Activated CD4-positive, alpha-beta T cell treated with anti-CD3 and anti-CD28 coated beads, Interleukin-2, Interleukin-4, amounts not matched to agents 100 ng/mL and 50 ng/mL, durations not matched to agents 16 hours and 8 hours (primary cell): ENCODE results near the gene QPCT.
"Not testable (repeated sequence)": the region's sequence is repeated elsewhere in the genome, so short reads cannot be mapped to it uniquely, and the experiment has no call there.

Experiments used
- DNase-seq: peaks from one replicate; pipeline ENCODE4 v3.0.0-alpha.2; 2020; ENCODE audit warnings: low spot score

The QPCT gene

DNA sequence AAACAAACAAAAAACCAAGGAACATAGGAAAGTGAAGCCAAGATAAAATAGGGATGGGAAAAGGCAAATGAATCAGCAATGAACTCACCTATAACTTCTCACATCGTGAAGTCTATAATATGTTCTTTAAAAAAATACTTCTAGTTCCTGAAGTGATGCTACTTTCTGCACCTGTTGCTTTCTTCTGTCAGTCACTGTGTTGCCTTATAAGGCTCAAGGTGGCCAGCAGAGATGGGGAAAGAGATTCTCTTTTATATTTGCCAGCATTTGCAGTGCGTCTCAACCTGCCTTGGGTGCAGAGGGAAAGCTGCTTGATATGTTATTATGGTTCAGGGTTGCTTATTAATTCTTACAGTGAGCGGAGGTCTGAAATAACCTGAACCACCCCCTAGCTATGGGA is 14.0 kb downstream of the QPCT start:
- DNase-seq = no peak

DNA sequence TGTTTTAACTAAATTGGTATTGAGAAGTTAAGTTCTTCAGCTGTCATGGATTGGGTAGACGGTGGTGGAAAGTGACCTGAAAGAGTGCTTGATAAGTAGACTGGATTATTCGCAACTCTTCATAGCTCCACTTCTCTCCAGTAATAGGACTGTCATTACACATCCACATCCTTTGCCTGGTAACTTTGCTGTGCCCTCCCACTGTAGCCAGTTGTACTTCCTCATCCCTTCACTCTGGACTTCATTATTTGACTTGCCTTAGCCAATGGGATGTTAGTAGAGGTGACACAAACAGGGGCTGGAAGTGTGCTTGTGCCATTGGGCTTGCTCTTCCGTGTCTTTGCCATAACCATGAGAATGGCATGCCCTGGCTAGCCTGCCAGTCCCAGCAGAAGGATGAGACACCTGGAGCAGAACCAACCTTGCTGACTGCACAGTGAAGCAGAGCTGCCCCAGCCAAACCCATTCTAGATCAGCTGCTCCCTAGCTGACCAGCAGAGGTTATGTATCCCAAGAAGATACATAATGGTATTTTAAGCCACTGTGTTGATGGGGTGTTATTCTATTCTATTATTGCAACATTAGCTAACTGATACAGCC is 16.9 kb downstream of the QPCT start:
- DNase-seq = no peak

GRCh38 chr2:37361994-37362698 is 17.7 kb downstream of the QPCT start:
- DNase-seq = no peak

- no peak for DNase-seq
These were observed 19.9 kb downstream of the QPCT start for GRCh38 chr2:37364351-37364750.

- peak; percentile 45 for DNase-seq
These were observed 21.2 kb downstream of the QPCT start for GRCh38 chr2:37365669-37366068.

DNA sequence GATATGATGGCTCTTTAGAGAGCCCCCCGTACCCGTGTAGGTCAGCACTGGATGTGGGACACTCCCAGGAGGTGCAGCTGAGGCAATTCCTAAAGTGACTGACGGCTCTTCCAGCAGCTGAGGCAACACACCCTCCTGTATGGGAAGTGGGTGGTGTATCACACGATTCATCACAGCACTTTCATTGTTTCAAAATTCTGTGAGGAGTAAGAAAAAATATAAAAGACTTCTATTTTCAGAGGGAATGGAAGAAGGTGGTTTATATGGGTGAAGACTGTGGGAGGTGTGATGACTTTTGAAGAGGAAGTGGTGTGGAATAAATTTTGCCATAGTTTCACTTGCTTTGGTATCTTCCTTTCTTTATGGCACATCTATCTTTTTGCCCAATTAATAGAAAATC is 22.3 kb downstream of the QPCT start:
- no peak for DNase-seq

DNA sequence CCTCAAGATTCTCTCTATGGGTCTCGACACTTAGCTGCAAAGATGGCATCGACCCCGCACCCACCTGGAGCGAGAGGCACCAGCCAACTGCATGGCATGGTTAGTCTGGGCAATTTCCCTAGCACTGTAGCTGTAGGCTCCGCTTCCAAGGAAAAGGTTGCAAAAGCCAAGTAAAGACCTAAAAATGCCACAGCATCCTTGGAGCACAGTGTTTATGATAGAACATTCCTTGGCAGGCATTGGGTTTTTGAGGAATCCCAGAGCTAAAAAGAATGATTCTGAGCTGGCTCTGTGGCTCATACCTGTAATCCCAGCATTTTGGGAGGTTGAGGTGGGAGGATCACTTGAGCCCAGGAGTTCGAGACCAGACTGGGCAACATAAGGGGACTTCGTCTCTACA is 22.9 kb downstream of the QPCT start:
- DNase-seq = no peak

DNA sequence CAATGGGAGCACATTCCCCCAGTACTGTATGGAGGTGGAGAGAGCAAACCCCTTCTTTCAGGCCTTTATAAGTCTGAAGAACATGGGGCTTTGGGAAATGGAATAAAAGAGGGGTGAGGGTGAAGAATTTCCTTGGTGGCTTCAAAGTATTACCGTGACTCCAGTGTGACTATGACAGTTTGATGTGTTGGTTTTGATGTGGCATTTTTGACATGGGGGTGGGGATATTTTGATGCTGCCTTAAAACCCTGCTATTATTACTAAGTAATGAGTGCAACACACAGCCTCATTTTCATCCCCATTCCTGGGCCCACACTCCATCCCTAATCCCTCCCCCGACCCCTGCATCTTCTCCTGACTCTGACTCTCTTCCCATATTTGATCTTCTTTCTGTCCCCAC is 23.6 kb downstream of the QPCT start:
- no peak for DNase-seq

DNA sequence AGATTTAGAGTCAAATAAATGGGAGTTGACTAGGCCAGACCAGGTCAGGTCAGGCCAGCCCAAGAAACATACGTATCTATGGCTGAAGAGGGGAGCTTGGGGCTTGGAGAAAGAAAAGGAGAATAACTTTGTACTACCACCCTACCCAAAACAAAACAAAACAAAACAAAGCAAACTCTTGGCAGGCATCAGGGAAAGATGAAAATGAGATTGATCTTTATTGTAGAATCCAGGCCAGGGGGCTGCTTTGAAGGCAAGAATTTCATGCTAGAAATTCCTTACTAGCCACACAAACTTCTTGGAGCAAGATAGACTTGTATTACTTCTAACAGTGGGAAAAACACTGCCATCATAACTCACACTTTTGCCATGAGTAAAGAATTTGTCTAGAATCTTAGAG is 26.2 kb downstream of the QPCT start:
- no peak for DNase-seq

GRCh38 chr2:37372000-37372399 is 27.6 kb downstream of the QPCT start:
- no peak for DNase-seq

GRCh38 chr2:37375741-37376288 is 31.4 kb downstream of the QPCT start:
- no peak for DNase-seq

DNA sequence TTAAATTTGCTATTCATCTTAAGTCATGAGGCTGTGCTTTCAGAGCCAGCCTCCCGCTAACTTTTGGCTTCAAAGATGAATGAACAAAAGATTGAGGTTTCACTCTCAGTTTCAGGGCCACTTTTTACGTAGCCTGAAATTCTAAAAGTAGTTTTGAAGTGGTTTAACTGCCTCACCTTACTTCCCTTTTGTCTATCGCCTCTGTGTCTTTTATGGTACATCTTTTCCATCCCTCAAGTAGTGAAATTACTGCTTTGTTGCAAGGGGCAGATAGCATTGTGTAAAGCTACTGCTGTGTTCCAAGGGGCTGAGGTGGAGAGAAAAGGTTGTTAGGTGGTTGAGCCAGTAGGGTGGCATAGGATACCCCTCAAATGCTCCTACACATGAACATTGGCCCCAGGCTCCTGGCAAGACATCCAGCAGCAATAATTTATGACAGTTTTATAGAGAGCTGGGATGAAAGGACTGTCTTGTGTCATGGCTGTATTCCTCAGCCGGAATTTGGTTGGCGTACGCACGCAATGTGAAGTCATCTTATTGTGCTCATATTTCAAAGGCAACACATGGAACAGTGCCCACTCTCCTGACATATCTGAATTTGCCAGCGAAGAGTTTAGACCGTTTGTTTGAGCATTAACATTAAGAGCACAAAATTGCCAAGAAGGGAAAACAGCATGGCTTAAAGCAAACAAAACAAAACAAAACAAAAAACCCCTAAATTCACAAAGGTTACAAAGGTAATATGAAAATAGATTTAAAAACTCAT is 32.2 kb downstream of the QPCT start:
- peak; percentile 83 for DNase-seq

DNA sequence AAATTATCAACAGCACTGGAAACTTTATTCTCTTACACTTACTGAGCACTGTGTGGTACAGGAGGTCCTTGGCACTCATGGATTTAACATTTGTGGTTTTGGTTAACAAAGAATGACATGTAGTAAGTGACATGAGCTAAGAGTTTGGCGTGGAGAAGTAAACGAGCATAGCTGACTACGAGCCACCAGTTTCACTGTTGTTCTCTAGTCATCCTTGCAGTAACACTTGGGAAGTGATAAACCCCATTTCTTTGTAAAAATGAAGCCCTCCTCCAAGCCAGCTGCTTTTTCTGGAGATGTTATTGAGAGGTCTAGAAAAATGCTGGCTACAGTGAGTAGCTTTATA is 32.7 kb downstream of the QPCT start:
- peak; percentile 82 for DNase-seq

DNA sequence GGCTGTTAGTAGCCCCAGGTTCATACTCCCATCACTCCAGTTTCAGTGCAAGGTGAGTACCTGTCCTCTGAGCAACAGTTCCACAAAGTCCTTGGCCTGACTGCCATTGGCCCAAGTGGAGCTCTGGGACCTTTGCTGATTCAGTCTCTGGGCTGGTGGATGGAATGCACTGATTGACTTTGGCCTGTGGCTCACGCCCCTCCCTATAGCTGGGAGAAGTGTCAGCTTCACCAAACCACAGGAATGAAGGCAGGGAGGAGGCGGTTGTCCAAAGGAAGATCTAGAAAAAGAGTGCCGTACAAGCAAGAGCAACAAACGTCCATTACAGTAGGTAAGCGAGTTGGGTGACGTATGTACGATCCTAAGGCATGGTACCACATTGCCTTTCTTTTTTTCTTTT is 34.0 kb downstream of the QPCT start:
- no peak for DNase-seq

- DNase-seq = no peak
These were observed 35.5 kb downstream of the QPCT start for GRCh38 chr2:37379881-37380296.

DNA sequence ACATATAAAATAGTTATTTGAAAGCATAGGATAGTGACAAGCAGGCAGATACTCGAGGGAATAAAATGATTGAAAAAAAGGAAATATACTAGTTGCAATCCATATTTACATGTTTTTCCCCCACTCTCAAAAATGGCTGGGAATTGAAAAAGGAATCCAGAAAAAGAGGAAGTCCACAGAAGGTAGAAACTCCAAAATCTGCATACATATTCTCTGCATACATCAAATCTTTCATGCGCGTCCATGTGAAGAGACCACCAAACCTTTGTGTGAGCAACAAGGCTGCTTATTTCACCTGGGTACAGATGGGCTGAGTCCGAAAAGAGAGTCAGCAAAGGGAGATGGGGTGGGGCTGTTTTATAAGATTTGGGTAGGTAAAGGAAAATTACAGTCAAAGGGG is 36.4 kb downstream of the QPCT start:
- not testable (repeated sequence) for DNase-seq

DNA sequence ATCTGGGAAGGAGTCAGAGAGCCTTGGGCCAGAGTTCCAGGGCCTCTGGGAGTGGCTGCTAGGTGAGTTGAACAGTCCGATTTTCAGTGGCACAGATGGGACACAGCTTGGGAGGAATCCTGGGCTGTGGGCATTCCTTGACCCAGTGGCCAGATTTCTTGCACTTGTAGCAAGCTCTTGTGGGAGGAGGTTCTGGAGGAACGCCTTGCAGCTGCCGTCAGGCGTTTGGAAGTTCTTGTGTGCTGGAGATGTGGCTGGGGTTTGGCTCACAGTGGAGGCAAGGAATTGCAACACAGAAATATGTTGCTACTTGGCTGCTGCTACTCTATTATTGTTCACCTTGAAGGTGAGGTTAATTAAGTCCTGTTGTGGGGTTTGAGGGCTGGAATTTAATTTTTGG is 39.8 kb downstream of the QPCT start:
- not testable (repeated sequence) for DNase-seq

GRCh38 chr2:37387148-37387835 is 42.9 kb downstream of the QPCT start:
- DNase-seq = no peak

- no peak for DNase-seq
These were observed 43.6 kb downstream of the QPCT start for GRCh38 chr2:37388074-37388473.

DNA sequence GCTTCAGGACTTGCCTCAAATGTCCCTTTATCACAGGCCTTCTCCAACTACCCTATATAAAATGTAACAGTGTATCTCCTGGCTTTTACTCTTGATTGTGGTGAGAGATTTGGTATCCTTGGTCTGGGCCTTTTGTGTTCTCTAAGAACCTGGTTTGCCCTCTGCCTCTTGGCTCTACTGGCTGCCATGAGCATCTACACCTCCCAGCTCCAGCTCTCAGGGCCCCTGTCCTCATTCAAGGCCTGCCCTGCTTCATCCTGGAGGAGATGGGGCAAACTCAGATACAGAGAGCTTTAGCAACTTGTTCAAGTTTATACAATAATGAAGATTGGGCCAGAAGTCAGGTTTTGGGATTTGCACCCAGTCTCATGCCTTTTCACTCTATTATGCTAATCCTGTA is 45.0 kb downstream of the QPCT start:
- DNase-seq = no peak

DNA sequence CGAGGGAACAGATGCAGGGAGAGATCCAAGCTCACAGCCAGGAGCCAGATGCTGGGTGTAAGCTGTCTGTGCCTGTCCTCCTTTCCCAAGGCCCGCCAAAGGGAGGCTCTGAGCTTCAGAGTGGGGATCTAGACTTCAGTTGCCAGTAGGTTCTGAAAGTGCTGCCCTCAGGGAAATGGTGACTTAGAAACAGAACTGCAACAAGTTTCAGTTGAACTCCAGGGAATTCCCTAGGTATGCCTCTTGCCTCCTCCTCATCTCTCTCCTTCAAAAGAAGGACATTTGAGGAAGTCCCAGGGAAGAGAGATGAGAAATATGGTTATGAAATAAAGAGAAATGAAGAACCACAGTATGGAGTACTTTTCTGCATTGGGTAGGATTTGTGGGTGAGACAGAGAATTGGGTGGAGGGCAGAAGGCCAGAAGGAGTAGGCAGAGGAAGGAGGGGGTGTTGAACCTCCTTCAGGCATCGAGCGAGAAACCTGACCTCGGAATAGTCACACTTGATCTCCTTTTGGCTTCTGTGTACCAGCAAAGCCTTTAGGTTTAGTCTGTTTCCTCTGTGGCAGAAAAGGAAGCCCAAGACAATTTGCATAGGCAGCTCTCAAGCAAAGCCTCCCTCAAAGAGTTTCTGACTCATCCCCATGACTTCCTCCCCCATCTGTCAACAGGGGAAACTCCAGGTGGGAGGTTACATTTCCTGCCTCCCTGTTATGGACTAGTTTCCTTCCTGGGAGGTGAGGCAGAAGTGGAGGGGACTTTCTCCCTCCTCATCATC is 45.7 kb downstream of the QPCT start:
- peak; percentile 88 for DNase-seq

DNA sequence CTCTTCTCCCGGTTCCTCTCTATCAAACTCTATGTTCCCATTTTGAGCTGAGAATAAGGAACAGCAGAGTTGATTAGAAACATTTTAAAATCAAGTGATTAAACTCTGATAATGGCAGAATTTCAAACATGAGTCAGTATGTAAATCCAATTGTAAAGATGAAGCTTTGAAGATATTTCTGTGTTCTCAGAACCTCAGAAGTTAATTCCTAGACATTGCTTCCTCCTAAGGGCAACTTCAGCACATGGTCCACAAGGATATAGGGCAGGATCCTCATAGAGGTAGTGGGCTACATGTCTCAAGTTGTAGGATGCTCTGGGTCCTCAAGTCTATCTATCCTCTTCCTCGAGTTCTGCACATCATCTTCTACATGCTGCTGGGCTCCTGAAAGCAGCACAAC is 46.3 kb downstream of the QPCT start:
- DNase-seq = no peak
